ENCODE measurements around the gene EIF3L.

Gene EIF3L

GRCh38 chr22:37926358-37926757 is 77.1 kb downstream of the EIF3L start:
- Histone ChIP-seq H3K27ac (ENCODE audit: low read depth, low read length) (no peak overlapping the region), H3K4me3 (ENCODE audit: insufficient read depth, low read length, poor library complexity, severe bottlenecking) (no peak overlapping the region), H3K27me3 (ENCODE audit: low read length) (no peaks in the 10 kb centered on the region), H3F3A (ENCODE audit: insufficient read depth) (no peaks in the 10 kb centered on the region), H2AFZ (ENCODE audit: low read depth, low read length, severe bottlenecking) (no peak overlapping the region), H3K4me2 (ENCODE audit: low read depth, low read length, poor library complexity, severe bottlenecking) (no peak overlapping the region), H3K79me2 (ENCODE audit: insufficient read depth, low read length) (no peaks in the 10 kb centered on the region), H4K20me1 (ENCODE audit: low read depth, low read length) (no peaks in the 10 kb centered on the region), H3K9me2 (replicated peaks; ENCODE audit: insufficient read depth, low read length) (no peaks in the 10 kb centered on the region), H3K9ac (ENCODE audit: low read length) (no peak overlapping the region), H3K9me3 (ENCODE audit: insufficient read depth, low read length) (no peaks in the 10 kb centered on the region), H3K36me3 (ENCODE audit: low read length) (no peaks in the 10 kb centered on the region)
- TF ChIP-seq, protein P1, sequence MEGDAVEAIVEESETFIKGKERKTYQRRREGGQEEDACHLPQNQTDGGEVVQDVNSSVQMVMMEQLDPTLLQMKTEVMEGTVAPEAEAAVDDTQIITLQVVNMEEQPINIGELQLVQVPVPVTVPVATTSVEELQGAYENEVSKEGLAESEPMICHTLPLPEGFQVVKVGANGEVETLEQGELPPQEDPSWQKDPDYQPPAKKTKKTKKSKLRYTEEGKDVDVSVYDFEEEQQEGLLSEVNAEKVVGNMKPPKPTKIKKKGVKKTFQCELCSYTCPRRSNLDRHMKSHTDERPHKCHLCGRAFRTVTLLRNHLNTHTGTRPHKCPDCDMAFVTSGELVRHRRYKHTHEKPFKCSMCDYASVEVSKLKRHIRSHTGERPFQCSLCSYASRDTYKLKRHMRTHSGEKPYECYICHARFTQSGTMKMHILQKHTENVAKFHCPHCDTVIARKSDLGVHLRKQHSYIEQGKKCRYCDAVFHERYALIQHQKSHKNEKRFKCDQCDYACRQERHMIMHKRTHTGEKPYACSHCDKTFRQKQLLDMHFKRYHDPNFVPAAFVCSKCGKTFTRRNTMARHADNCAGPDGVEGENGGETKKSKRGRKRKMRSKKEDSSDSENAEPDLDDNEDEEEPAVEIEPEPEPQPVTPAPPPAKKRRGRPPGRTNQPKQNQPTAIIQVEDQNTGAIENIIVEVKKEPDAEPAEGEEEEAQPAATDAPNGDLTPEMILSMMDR (IDR thresholded peaks at IDR 0.05; ENCODE audit: insufficient read depth, low read length, poor library complexity, severe bottlenecking), result no peak
- TF ChIP-seq EZH2phosphoT487 (conservative IDR thresholded peaks at IDR 0.05; ENCODE audit: low read length), result no peak

GRCh38 chr22:37926771-37927636 is 77.8 kb downstream of the EIF3L start:
- Histone ChIP-seq H3K9ac (ENCODE audit: low read length) (no peak overlapping the region), H3K36me3 (ENCODE audit: low read length) (no peaks in the 10 kb centered on the region), H3F3A (ENCODE audit: insufficient read depth) (no peaks in the 10 kb centered on the region)

GRCh38 chr22:37927637-37927936 is 78.4 kb downstream of the EIF3L start:
- H2AFZ ChIP-seq (ENCODE audit: low read depth, low read length, severe bottlenecking), result no peak overlapping the region
- H3K27me3 ChIP-seq (ENCODE audit: low read length), result no peaks in the 10 kb centered on the region
- no peaks in the 10 kb centered on the region for H4K20me1 ChIP-seq (ENCODE audit: low read depth, low read length)
- H3K4me3 ChIP-seq (ENCODE audit: insufficient read depth, low read length, poor library complexity, severe bottlenecking), result no peak overlapping the region
- no peak overlapping the region for H3K9ac ChIP-seq (ENCODE audit: low read length)
- no peak overlapping the region for H3K27ac ChIP-seq (ENCODE audit: low read depth, low read length)
- no peaks in the 10 kb centered on the region for H3K9me2 ChIP-seq (replicated peaks; ENCODE audit: insufficient read depth, low read length)
- no peaks in the 10 kb centered on the region for H3K79me2 ChIP-seq (ENCODE audit: insufficient read depth, low read length)
- no peak for TF ChIP-seq EZH2phosphoT487 (conservative IDR thresholded peaks at IDR 0.05; ENCODE audit: low read length)
- TF ChIP-seq, protein P1 (IDR thresholded peaks at IDR 0.05; ENCODE audit: insufficient read depth, low read length, poor library complexity, severe bottlenecking), result no peak
- no peaks in the 10 kb centered on the region for H3K36me3 ChIP-seq (ENCODE audit: low read length)
- no peak overlapping the region for H3K4me2 ChIP-seq (ENCODE audit: low read depth, low read length, poor library complexity, severe bottlenecking)
- no peaks in the 10 kb centered on the region for H3F3A ChIP-seq (ENCODE audit: insufficient read depth)
- H3K9me3 ChIP-seq (ENCODE audit: insufficient read depth, low read length), result no peaks in the 10 kb centered on the region

More at GRCh38 chr22:37926771-37927636, 77.8 kb downstream of the EIF3L start:
- H3K9me3 ChIP-seq (ENCODE audit: insufficient read depth, low read length), result no peaks in the 10 kb centered on the region
- no peak for TF ChIP-seq EZH2phosphoT487 (conservative IDR thresholded peaks at IDR 0.05; ENCODE audit: low read length)
- TF ChIP-seq, protein P1 (IDR thresholded peaks at IDR 0.05; ENCODE audit: insufficient read depth, low read length, poor library complexity, severe bottlenecking), result no peak
- H3K9me2 ChIP-seq (replicated peaks; ENCODE audit: insufficient read depth, low read length), result no peaks in the 10 kb centered on the region
- no peak overlapping the region for H3K4me3 ChIP-seq (ENCODE audit: insufficient read depth, low read length, poor library complexity, severe bottlenecking)
- no peak overlapping the region for H2AFZ ChIP-seq (ENCODE audit: low read depth, low read length, severe bottlenecking)
- H3K27me3 ChIP-seq (ENCODE audit: low read length), result no peaks in the 10 kb centered on the region
- no peak overlapping the region for H3K27ac ChIP-seq (ENCODE audit: low read depth, low read length)
- H3K4me2 ChIP-seq (ENCODE audit: low read depth, low read length, poor library complexity, severe bottlenecking), result no peak overlapping the region
- no peaks in the 10 kb centered on the region for H3K79me2 ChIP-seq (ENCODE audit: insufficient read depth, low read length)
- H4K20me1 ChIP-seq (ENCODE audit: low read depth, low read length), result no peaks in the 10 kb centered on the region
